Lower leg skin (tissue), 4 donors: ENCODE data around the gene STK38L. TPM values are rescaled to one million over a fixed set of nuclear protein-coding genes. Genes with fewer than 3 reads are reported as not detected.

Experiments
- DNase-seq, 2 donors: peaks; one replicate each; pipeline ENCODE4 v3.0.0-alpha.2; 2019; ENCODE audit warnings: low spot score in 2 of 2
- H3K4me3 ChIP-seq: fragments of 200-600 bp; sonication (generic); 2 replicates; pipeline ENCODE4 v1.5.1; 2017; ENCODE audit warnings: mild to moderate bottlenecking, low read depth; ENCODE audit not compliant: poor library complexity, severe bottlenecking
- CTCF ChIP-seq, 3 donors: fragments of 450-650 bp; IDR thresholded peaks; one replicate each; pipeline ENCODE4 v1.5.1; 2016; ENCODE audit warnings: antibody characterized with exemption in 3 of 3, mild to moderate bottlenecking in 3 of 3, moderate library complexity in 2 of 3
- POLR2A ChIP-seq, 2 donors: fragments of 450-650 bp; IDR thresholded peaks; one replicate each; pipeline ENCODE4 v1.6.1; 2016 to 2017; ENCODE audit warnings: antibody characterized with exemption in 2 of 2, mild to moderate bottlenecking in 1 of 2, moderate library complexity in 1 of 2
- WGBS, 2 donors: methylation state at CpG; one replicate each; pipeline ENCODE4 v1.1.5; 2018; 5-methylcytosine and 5-hydroxymethylcytosine counted together
- intact Hi-C: fragments of 100-400 bp; cut with DNase I; formaldehyde crosslinking; loops from one replicate; pipeline ENCODE4 v1.15.0; 2023; ENCODE audit warnings: low total_unique reads
- total RNA-seq, 4 donors: library from RNA; depleted of rRNA; stranded (reverse); fragments of >200 nt; gene quantifications; one replicate each; pipeline ENCODE4 v1.1.0, GENCODE V29; 2016

The STK38L gene
- total RNA-seq, 4 donors from 2014 or later = 19.1 to 39.2 (median 27.1) TPM

GRCh38 chr12:27206801-27207502 is 37.1 kb upstream of the STK38L start:
- 77 to 81% methylated on average over 1 of the region's 1 CpG for WGBS, 2 donors
- H3K4me3 ChIP-seq = no peak overlapping the region
- DNase-seq = no peak
- intact Hi-C loops = no loop called here
- no peak for TF ChIP-seq CTCF (IDR thresholded peaks at IDR 0.05)
- TF ChIP-seq POLR2A (IDR thresholded peaks at IDR 0.05) = no peak

DNA sequence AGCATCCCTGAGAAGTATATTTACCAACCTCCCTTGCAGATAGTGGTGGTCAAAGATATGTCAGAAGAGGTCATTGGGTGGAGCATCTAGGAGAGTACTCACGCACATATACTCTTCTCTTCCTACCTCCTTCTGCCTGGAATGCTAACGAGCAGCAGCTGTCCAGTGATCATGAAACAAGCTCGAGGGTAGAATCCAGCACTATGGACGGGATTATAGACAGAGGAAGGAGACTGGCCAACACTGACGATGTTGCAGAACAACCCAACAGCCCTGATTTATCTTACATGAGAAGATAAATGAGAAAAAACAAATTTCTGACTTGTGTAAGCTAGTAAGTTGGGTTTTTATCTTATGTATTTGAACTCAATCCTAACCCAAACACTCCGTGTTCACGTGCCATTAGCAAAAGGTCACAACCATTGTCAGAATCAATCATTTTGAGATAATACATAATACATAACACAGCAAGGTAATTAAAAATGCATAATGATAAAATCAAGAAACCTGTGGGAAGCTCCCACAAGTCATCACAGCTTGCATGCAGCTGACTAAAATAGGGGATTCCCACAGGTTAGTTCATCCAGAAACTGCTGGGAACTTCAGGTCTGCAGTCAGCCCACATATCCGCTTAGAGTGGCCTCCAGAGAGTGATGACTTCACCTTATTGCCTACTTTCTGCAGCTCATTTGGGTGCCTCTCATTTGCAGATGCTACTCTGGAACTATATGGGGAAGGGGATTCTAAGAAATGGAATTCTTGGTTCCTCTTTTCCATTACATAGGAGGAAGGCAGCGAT is 36.3 kb upstream of the STK38L start:
- DNase-seq = no peak
- intact Hi-C loops = no loop called here
- no peak for TF ChIP-seq POLR2A (IDR thresholded peaks at IDR 0.05)
- no peak for TF ChIP-seq CTCF (IDR thresholded peaks at IDR 0.05)
- WGBS, 2 donors = 44 to 49% methylated on average over 9 of the region's 9 CpGs
- no peak overlapping the region for H3K4me3 ChIP-seq

- WGBS, 2 donors = 72 to 82% methylated on average over 2 of the region's 2 CpGs
- intact Hi-C loops = no loop called here
- no peak for DNase-seq
- no peak overlapping the region for H3K4me3 ChIP-seq
- TF ChIP-seq CTCF (IDR thresholded peaks at IDR 0.05) (no peak), POLR2A (IDR thresholded peaks at IDR 0.05) (no peak)
Measured at GRCh38 chr12:27208414-27208750, 35.7 kb upstream of the STK38L start.

DNA sequence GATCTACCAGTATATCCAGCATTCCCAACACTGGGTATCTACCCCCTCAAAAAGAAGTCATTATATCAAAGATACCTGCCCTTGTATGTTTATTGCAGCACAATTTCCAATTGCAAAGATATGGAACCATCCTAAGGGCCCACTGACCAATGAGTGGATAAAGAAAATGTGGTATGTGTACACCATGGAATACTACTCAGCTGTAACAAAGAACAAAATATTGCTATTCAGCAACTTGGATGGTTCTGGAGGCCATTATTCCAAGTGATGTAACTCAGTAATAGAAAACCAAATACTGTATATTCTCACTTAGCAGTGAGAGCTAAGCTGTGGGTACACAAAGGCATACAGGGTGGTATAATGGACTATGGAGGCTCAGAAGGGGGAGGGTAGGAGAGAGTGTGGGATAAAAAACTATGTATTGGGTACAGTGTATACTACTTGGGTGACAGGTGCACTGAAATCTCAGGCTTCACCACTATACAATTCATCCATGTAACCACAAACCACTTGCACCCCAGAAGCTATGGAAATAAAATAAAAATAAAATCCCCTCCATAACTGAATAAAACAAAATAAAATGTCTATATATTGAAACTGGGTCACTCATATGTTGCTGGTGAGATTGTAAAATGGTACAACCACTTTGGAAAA is 34.7 kb upstream of the STK38L start:
- no peak for DNase-seq
- TF ChIP-seq POLR2A (IDR thresholded peaks at IDR 0.05) (no peak), CTCF (IDR thresholded peaks at IDR 0.05) (no peak)
- H3K4me3 ChIP-seq = no peak overlapping the region
- intact Hi-C loops = no loop called here

GRCh38 chr12:27210187-27210586 is 33.9 kb upstream of the STK38L start:
- DNase-seq = no peak
- intact Hi-C loops = no loop called here
- no peak overlapping the region for H3K4me3 ChIP-seq
- TF ChIP-seq CTCF (IDR thresholded peaks at IDR 0.05) (no peak), POLR2A (IDR thresholded peaks at IDR 0.05) (no peak)
- 89 to 96% methylated on average over 2 of the region's 2 CpGs for WGBS, 2 donors
